HG03442 (cell line): Measurements from ENCODE around the gene UBE2A.
A peak's percentile ranks its signal among the peaks of the same experiment; 100 is the strongest.

Experiments used
- ATAC-seq: cut with Tn5 transposase; IDR thresholded peaks from one replicate; pipeline ENCODE4 v1.9.1; 2021; ENCODE audit warnings: mild to moderate bottlenecking, moderate library complexity; ENCODE audit not compliant: unreplicated experiment

Gene UBE2A

DNA sequence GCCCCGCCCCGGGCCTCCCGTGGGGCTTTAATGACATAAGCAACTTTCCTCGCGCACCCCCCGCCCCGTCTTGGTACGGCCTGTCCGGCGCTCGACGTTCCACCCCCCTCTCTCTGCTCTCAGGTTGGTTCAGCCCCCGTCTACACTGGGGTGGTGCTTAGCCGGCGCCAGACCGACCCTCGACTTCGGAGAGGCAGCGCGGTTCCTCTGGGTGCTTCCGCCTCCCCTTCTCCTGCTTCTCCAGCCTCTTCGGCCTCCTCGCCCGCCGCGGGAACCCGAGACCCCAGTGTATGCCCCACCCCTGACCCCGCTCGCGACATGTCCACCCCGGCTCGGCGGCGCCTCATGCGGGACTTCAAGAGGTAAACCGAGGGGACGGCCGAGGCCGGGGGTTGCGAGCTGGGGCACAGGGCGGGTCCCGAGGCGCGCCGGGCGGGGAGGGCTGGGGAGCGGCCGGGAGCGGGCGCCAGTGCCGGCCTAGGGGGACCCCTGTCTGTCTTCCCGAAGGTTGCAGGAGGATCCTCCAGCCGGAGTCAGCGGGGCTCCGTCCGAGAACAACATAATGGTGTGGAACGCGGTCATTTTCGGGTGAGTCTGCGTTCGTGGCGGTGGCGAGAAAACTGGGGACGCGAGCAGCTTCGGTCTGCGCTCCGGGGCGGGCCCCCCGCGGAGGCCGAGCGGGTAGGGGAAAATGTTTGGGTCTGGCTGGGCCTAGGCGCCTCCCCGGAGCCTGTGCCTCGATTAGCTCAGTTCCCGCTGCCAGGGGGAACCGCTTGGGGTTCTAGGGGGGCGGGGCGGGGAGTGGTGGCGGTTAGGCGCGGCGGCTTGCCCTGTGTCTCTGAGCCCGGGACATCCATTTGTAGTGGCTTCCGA is at the start of gene UBE2A:
UBE2A (plus strand) TSS at position 170 of the 873 bp plus-strand sequence; CDS start at position 319, 149 bp downstream.
- ATAC-seq = peak; percentile 80

DNA sequence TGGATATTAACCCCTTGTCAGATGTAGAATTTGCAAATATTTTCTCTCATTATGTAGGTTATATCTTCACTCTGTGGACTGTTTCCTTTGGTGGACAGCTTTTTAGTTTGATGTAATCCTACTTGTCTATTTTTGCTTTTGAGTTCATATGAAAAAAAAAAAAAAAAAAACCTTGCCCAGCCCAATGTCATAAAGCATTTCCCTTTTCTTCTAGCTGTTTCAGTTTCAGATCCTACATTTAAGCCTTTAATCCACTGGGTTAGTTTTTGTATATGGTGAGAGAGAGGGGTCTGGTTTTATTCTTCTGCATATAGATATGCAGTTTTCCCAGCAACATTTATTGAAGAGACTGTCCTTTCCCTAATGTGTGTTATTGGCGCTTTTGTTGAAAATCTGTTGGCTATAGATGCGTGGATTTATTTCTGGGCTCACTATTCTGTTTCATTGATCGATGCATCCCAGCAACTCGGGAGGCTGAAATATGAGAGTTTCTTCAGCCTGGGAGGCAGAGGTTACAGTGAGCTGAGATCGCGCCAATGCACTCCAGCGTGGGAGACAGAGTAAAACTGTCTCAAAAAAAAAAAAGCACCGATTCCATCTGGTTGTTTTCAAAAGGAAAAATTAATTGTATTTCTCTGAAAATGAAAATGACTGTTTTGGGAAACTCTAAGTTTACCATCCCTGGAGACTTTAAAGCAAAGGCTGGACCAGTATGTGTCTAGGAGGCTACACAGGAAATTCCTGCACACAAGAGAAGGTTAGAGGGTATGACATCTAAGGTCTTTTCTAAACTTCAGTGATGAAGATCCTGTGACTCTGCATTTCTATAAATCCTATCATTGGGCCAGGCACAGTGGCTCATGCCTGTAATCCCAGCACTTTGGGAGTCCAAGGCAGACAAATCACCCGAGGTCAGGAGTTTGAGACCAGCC is 44.8 kb upstream of the UBE2A start:
- ATAC-seq = no peak

DNA sequence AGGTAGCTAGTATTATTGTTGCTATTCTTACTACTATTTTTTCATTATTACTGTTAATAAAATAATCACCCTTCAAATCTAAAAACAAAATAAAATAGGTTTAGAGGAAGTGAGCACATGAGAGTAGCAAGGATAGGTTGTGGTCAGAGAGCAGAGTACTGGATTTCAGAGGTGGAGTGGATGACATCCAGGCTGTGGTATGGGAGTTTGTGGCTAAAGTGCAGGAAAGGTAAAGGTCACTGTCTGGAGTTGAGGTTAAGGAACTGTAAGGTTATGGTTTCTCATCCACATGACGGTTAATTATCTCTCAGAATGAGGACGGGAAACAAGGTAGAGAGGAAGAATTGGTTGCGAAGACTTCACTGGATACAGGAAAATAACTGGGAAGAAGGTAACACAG is 36.9 kb upstream of the UBE2A start:
- ATAC-seq = no peak

GRCh38 chrX:119539872-119540271 is 34.5 kb upstream of the UBE2A start:
- ATAC-seq = no peak

GRCh38 chrX:119541188-119541587 is 33.2 kb upstream of the UBE2A start:
- no peak for ATAC-seq

DNA sequence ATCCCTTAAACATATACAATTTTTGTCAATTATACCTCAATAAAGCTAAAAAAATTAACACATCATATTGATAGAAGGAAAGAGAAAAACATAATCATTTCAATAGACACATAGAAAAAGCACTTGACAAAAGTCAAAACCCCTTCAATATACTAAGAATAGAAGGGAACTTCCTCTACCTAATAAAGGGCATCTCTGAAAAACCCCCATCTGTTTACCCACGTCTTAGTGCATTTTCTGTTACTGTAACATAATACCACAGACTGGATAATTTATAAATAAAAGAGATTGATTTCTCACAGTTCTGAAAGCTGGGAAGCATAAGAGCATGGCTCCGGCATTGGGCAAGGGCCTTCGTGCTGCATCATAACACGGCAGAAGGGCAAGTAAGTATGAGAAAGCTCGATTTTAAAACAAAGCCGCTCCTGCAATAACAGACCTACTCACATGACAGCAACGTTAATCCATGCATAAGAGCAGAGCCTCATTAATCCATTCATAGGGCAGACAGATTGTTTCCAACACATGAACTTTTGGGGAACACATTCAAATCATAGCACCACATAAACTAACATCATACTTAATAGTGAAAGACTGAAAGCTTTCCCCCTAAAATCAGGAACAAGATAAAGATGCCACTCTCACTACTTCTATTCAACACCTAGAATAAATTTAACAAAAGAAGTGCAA is 24.9 kb upstream of the UBE2A start:
- no peak for ATAC-seq

DNA sequence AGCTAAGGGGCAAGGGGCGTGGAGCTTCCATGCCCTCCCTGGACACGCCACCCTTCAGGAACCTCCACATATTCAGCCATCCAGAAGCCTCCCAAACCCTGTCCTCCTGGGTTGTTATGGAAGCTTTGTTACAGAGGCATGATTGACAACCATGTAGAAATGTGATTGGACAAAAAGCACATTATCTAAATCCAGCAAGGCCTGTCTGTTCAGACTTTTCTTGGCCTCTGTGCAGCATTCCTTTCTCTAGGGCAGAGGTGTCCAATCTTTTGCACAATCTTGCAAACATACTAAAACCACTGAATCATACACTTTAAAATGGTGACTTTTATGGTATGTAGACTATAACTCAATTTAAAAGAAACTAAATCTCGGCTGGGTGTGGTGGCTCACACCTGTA is 21.9 kb upstream of the UBE2A start:
- ATAC-seq = no peak

- peak; percentile 86 for ATAC-seq
Observed at GRCh38 chrX:119565107-119565663, 9.2 kb upstream of the UBE2A start, which contains the start of gene STEEP1. STEEP1 (minus strand) TSS chrX:119565409; CDS start chrX:119565355, 54 bp downstream.

- ATAC-seq = no peak
Observed at GRCh38 chrX:119570351-119570835, 4.0 kb upstream of the UBE2A start.

DNA sequence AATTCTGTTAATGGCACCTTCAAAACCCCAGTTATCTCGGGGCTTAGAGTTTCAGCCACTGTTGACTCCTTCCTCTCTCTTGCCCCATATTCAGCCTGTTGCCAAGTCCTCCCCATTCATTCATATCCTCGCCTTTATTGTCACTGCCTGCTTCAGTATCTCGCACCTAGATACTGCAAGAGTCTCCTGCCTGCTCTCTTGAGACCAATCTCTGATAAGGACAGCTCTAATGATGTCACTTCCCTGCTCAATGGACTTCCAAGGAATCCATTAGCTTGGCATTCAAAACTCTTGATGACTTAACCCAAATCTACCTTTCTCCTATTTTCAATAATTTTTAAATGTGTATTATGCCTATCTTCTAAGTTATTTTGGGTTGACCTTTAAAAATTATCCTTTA is 1.1 kb upstream of the UBE2A start:
- no peak for ATAC-seq

DNA sequence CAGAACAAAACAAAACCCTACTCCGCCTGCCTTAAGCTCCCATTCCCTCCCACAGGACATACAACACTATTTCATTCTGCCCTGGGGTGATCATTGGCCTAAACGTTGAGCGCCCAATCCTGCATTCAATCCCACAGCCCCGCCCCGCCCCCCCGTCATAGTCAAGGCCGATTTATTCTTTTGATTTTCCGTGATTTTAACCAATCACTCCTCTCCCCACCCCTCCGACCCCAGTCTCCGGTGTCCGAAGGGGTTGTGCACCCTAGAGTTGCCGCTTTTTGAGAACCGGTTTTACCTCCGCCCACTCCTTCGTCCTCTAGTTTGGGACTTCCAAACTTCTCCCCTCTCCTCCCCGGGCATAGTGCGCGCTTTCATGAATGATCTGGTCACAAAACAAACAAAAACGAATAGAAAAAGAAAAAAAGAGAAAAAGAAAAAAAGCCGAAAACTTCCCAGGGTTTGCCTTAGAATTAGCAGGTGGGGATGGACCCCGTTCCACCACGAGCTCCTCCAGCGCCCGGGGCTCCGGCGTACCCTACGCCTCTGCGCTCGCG is 446 bp upstream of the UBE2A start:
- peak; percentile 6 for ATAC-seq

DNA sequence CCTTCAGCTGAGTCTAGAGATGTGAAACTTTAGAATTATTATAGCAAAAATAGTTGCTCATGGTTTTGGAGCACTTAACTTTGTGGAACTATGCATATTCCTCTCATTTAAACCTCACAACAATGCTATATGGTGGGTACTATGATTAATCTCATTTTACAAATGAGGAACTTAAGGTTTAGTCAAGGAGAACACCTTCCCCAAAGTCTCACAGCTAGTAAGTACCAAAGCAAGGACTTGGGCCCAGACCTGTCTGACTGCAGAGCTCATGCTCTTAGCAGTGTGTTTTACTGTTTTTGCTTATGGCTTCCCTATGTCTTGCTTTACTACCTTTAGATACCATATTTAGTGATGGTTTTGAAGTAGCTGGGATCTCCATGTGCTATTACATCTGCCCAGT is 5.1 kb downstream of the UBE2A start:
- ATAC-seq = no peak

DNA sequence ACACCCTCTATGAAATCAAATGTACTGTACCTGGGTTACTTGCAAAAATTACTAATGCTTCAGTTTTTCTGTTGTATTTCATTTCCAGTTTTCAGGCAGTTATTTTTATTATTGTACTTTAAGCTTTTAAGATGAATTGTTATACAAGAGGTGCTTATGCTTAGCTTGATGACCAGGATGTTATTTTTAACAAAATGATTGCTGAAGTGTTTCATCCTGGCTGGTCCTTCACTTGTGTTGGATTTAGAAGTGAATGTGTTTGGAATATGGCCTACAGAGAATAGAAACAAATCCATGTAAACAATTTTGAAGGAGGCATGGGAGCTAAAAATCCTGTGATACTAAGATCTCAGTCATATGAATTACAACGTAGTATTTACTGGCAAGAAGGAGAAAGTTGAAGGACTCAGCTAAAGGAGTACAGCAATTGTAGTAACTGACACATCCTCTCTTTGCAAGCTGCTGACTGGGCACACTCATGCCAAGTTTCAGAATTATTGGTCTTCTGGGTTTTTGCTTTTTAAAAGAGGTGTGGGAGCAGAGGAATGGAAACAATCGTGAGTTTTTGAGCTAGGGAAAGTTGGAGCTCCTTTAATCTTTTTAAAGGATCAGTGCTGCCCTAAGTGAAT is 9.2 kb downstream of the UBE2A start:
- no peak for ATAC-seq

- ATAC-seq = no peak
Observed at GRCh38 chrX:119589810-119590209, 15.4 kb downstream of the UBE2A start.

DNA sequence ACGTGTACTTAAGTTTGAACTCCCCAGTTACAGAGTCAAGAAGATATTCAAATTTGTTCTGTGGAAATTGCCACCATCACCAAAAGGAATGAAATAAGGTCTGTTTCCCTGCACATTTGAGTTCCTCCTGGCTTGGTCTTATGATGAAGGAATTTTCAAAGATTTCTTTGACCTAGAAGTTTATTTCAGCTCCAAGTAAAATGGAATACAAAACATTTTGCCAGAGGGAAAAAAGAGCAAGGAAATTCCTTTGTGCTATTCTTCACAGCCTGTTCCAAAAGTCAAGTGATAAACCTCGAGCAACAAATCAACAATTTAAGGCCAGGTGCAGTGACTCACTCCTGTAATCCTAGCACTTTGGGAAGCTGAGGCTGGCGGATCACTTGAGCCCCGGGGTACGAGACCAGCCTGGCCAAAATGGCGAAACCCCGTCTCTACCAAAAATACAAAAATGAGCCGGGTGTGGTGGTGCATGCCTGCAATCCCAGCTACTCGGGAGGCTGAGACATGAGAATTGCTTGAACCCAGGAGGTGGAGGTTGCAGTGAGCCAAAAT is 28.4 kb downstream of the UBE2A start:
- ATAC-seq = no peak

GRCh38 chrX:119604766-119605463 is 30.6 kb downstream of the UBE2A start:
- ATAC-seq = no peak

GRCh38 chrX:119605464-119606279 is 31.3 kb downstream of the UBE2A start:
- ATAC-seq = peak; percentile 25
